ENCODE measurements around the gene SNCG.
"Not testable (repeated sequence)": the region's sequence is repeated elsewhere in the genome, so short reads cannot be mapped to it uniquely, and the experiment has no call there.

GRCh38 chr10:86978457-86978856, 20.1 kb downstream of the SNCG start:
- not testable (repeated sequence) for TF ChIP-seq CTCF (conservative IDR thresholded peaks at IDR 0.05); EZH2 (IDR thresholded peaks at IDR 0.05; ENCODE audit: low read depth)

All from PC-9 (cell line).